ENCODE data around the gene CYTH3.

Gene CYTH3

GRCh38 chr7:6273380-6273837 lies 985 bp upstream of the CYTH3 start:
- Histone ChIP-seq H3K4me1 (ENCODE audit: control insufficient read depth in 2 of 2, insufficient read depth in 1 of 2, low read depth in 1 of 2, low read length in 2 of 2) (peaks cover 7 to 24% of the 10 kb centered on the region in 2 donors), H3K27me3 (ENCODE audit: control insufficient read depth in 3 of 3, insufficient read depth in 3 of 3, low read depth in 1 of 3, low read length in 3 of 3) (peaks cover 0 to 11% (median 11%) of the 10 kb centered on the region in 3 experiments), H3K14ac (ENCODE audit: low read length) (no peak overlapping the region), H2BK5ac (ENCODE audit: low read length) (no peak overlapping the region), H3K27ac (replicated peaks; ENCODE audit: low read length) (no peak overlapping the region), H4K8ac (ENCODE audit: low read depth, low read length) (no peak overlapping the region), H3K4ac (ENCODE audit: low read length) (no peak overlapping the region), H2BK12ac (ENCODE audit: low read length) (no peak overlapping the region), H3K36me3 (replicated peaks in 1 of 2; ENCODE audit: control insufficient read depth in 2 of 2, insufficient read depth in 2 of 2, low read length in 2 of 2) (no peaks in the 10 kb centered on the region), H3K18ac (ENCODE audit: low read length) (no peak overlapping the region), H2AFZ (ENCODE audit: low read length) (no peak overlapping the region), H3K4me2 (ENCODE audit: insufficient read depth, low read length, poor library complexity, severe bottlenecking) (no peak overlapping the region), H2BK120ac (ENCODE audit: low read depth, low read length) (no peak overlapping the region), H3K9ac (ENCODE audit: low read depth, low read length, poor library complexity) (no peak overlapping the region), H3K9me3 (replicated peaks in 1 of 2; ENCODE audit: control insufficient read depth in 2 of 2, insufficient read depth in 1 of 2, low read depth in 1 of 2, low read length in 2 of 2) (no peaks in the 10 kb centered on the region), H4K91ac (ENCODE audit: low read depth, low read length, poor library complexity) (no peak overlapping the region), H3K79me1 (ENCODE audit: low read depth, low read length) (peaks cover 4% of the 10 kb centered on the region), H2BK15ac (ENCODE audit: low read length) (no peak overlapping the region), H2AK5ac (ENCODE audit: low read depth, low read length) (no peak overlapping the region), H3K23ac (ENCODE audit: low read depth, low read length, poor library complexity) (no peak overlapping the region), H3K4me3 (ENCODE audit: low read length in 2 of 2) (no peak overlapping the region)
- WGBS, 2 donors (ENCODE audit: extremely low coverage in 2 of 2, insufficient read length in 2 of 2, insufficient replicate concordance in 1 of 2) = no CpG with 5 or more reads among the region's 6 CpGs
- no peak for DNase-seq (ENCODE audit: low spot score)

DNA sequence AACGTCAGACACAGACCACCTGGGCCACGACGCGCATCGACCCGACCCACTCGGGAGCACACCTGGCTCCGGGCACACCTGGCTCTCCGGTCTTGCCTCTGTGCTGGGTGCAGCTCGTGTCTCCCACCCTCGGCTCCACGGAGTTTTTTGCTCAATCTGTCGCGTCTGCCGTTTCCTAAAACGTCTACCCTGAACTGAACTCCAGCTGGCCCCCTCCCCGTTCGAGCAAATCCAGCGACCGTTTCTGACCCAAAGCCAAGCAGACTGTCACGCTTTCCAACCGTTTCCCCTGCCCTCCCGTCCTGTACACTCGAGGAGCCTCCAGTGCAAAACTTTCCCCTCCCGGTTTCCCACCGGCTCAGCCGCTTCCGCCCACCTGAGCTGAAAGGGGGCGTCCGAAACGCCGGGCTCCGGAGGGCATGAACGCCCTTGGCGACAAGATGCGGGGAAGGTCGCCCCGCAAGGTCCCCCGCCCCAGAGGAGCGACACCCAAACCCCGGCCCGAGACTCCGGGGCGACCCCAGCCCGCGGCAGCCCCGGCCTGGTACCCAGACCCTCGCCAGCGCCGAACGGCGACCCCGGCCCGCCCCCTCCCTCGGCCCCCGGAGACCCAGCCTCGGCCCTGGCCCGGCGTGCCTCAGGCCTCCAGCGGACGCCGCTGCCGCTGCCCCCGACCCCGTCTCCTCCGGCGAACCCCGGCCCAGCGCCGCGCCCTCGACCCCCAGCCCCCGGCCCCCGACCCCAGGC lies 557 bp downstream of the CYTH3 start:
- no peak overlapping the region for H2BK5ac ChIP-seq (ENCODE audit: low read length)
- no peak overlapping the region for H2BK120ac ChIP-seq (ENCODE audit: low read depth, low read length)
- H3K79me1 ChIP-seq (ENCODE audit: low read depth, low read length) = peaks cover 4% of the 10 kb centered on the region
- H2BK12ac ChIP-seq (ENCODE audit: low read length) = no peak overlapping the region
- H3K4me1 ChIP-seq (ENCODE audit: control insufficient read depth in 2 of 2, insufficient read depth in 1 of 2, low read depth in 1 of 2, low read length in 2 of 2) = peaks cover 7 to 17% of the 10 kb centered on the region in 2 donors
- no peaks in the 10 kb centered on the region for H3K9me3 ChIP-seq (replicated peaks in 1 of 2; ENCODE audit: control insufficient read depth in 2 of 2, insufficient read depth in 1 of 2, low read depth in 1 of 2, low read length in 2 of 2)
- no peak overlapping the region for H3K4ac ChIP-seq (ENCODE audit: low read length)
- no peak overlapping the region for H4K91ac ChIP-seq (ENCODE audit: low read depth, low read length, poor library complexity)
- DNase-seq (ENCODE audit: low spot score) = no peak
- WGBS, 2 donors (ENCODE audit: extremely low coverage in 2 of 2, insufficient read length in 2 of 2, insufficient replicate concordance in 1 of 2) = no CpG with 5 or more reads among the region's 74 CpGs
- H3K27me3 ChIP-seq (ENCODE audit: control insufficient read depth in 3 of 3, insufficient read depth in 3 of 3, low read depth in 1 of 3, low read length in 3 of 3) = peaks cover 0 to 11% (median 11%) of the 10 kb centered on the region in 3 experiments
- peak overlapping the region; percentile 92 for H3K4me2 ChIP-seq (ENCODE audit: insufficient read depth, low read length, poor library complexity, severe bottlenecking)
- H4K8ac ChIP-seq (ENCODE audit: low read depth, low read length) = no peak overlapping the region
- peak overlapping the region; percentile 88 for H2AFZ ChIP-seq (ENCODE audit: low read length)
- H3K14ac ChIP-seq (ENCODE audit: low read length) = no peak overlapping the region
- H3K27ac ChIP-seq (replicated peaks; ENCODE audit: low read length) = no peak overlapping the region
- H3K36me3 ChIP-seq (replicated peaks in 1 of 2; ENCODE audit: control insufficient read depth in 2 of 2, insufficient read depth in 2 of 2, low read length in 2 of 2) = peaks cover 0 to under 1% of the 10 kb centered on the region in 2 donors
- peak overlapping the region; percentile 4 for H3K18ac ChIP-seq (ENCODE audit: low read length)
- H3K4me3 ChIP-seq (ENCODE audit: low read length in 2 of 2) = peak overlapping the region; percentile 92 to 93
- H3K23ac ChIP-seq (ENCODE audit: low read depth, low read length, poor library complexity) = no peak overlapping the region
- H2BK15ac ChIP-seq (ENCODE audit: low read length) = peak overlapping the region; percentile 7
- H2AK5ac ChIP-seq (ENCODE audit: low read depth, low read length) = no peak overlapping the region
- peak overlapping the region; percentile 80 for H3K9ac ChIP-seq (ENCODE audit: low read depth, low read length, poor library complexity)

- Histone ChIP-seq H3K36me3 (replicated peaks in 1 of 2; ENCODE audit: control insufficient read depth in 2 of 2, insufficient read depth in 2 of 2, low read length in 2 of 2) (peaks cover 0 to 2% of the 10 kb centered on the region in 2 donors), H3K18ac (ENCODE audit: low read length) (no peak overlapping the region), H3K23ac (ENCODE audit: low read depth, low read length, poor library complexity) (no peak overlapping the region), H3K9me3 (replicated peaks in 1 of 2; ENCODE audit: control insufficient read depth in 2 of 2, insufficient read depth in 1 of 2, low read depth in 1 of 2, low read length in 2 of 2) (no peaks in the 10 kb centered on the region), H3K4me2 (ENCODE audit: insufficient read depth, low read length, poor library complexity, severe bottlenecking) (peak overlapping the region; percentile 92), H2AFZ (ENCODE audit: low read length) (peak overlapping the region; percentile 88), H2BK5ac (ENCODE audit: low read length) (no peak overlapping the region), H3K4me1 (ENCODE audit: control insufficient read depth in 2 of 2, insufficient read depth in 1 of 2, low read depth in 1 of 2, low read length in 2 of 2) (peaks cover 7 to 15% of the 10 kb centered on the region in 2 donors), H4K8ac (ENCODE audit: low read depth, low read length) (no peak overlapping the region), H3K4ac (ENCODE audit: low read length) (no peak overlapping the region), H3K27me3 (ENCODE audit: control insufficient read depth in 3 of 3, insufficient read depth in 3 of 3, low read depth in 1 of 3, low read length in 3 of 3) (peaks cover 0 to 11% (median 11%) of the 10 kb centered on the region in 3 experiments), H2BK120ac (ENCODE audit: low read depth, low read length) (no peak overlapping the region), H3K4me3 (ENCODE audit: low read length in 2 of 2) (peak overlapping the region; percentile 92 to 93), H3K79me1 (ENCODE audit: low read depth, low read length) (peaks cover 4% of the 10 kb centered on the region), H3K9ac (ENCODE audit: low read depth, low read length, poor library complexity) (peak overlapping the region; percentile 67), H3K27ac (replicated peaks; ENCODE audit: low read length) (no peak overlapping the region), H2BK12ac (ENCODE audit: low read length) (no peak overlapping the region), H4K91ac (ENCODE audit: low read depth, low read length, poor library complexity) (no peak overlapping the region), H2BK15ac (ENCODE audit: low read length) (no peak overlapping the region), H3K14ac (ENCODE audit: low read length) (no peak overlapping the region), H2AK5ac (ENCODE audit: low read depth, low read length) (no peak overlapping the region)
- WGBS, 2 donors (ENCODE audit: extremely low coverage in 2 of 2, insufficient read length in 2 of 2, insufficient replicate concordance in 1 of 2) = no CpG with 5 or more reads among the region's 16 CpGs
- no peak for DNase-seq (ENCODE audit: low spot score)
Observed at GRCh38 chr7:6271060-6271658, 1.3 kb downstream of the CYTH3 start.

- H4K91ac ChIP-seq (ENCODE audit: low read depth, low read length, poor library complexity) = no peak overlapping the region
- no peak overlapping the region for H3K18ac ChIP-seq (ENCODE audit: low read length)
- WGBS, 2 donors (ENCODE audit: extremely low coverage in 2 of 2, insufficient read length in 2 of 2, insufficient replicate concordance in 1 of 2) = no CpG with 5 or more reads among the region's 4 CpGs
- no peak overlapping the region for H3K4ac ChIP-seq (ENCODE audit: low read length)
- H3K36me3 ChIP-seq (replicated peaks in 1 of 2; ENCODE audit: control insufficient read depth in 2 of 2, insufficient read depth in 2 of 2, low read length in 2 of 2) = peaks cover 0 to 2% of the 10 kb centered on the region in 2 donors
- H3K14ac ChIP-seq (ENCODE audit: low read length) = no peak overlapping the region
- peaks cover 7 to 15% of the 10 kb centered on the region in 2 donors for H3K4me1 ChIP-seq (ENCODE audit: control insufficient read depth in 2 of 2, insufficient read depth in 1 of 2, low read depth in 1 of 2, low read length in 2 of 2)
- DNase-seq (ENCODE audit: low spot score) = no peak
- no peak overlapping the region for H2BK15ac ChIP-seq (ENCODE audit: low read length)
- no peak overlapping the region for H2AK5ac ChIP-seq (ENCODE audit: low read depth, low read length)
- H3K4me2 ChIP-seq (ENCODE audit: insufficient read depth, low read length, poor library complexity, severe bottlenecking) = no peak overlapping the region
- no peak overlapping the region for H3K27ac ChIP-seq (replicated peaks; ENCODE audit: low read length)
- no peak overlapping the region for H2AFZ ChIP-seq (ENCODE audit: low read length)
- peaks cover 4% of the 10 kb centered on the region for H3K79me1 ChIP-seq (ENCODE audit: low read depth, low read length)
- no peak overlapping the region for H2BK120ac ChIP-seq (ENCODE audit: low read depth, low read length)
- no peak overlapping the region for H3K23ac ChIP-seq (ENCODE audit: low read depth, low read length, poor library complexity)
- no peak overlapping the region for H2BK5ac ChIP-seq (ENCODE audit: low read length)
- H3K9me3 ChIP-seq (replicated peaks in 1 of 2; ENCODE audit: control insufficient read depth in 2 of 2, insufficient read depth in 1 of 2, low read depth in 1 of 2, low read length in 2 of 2) = no peaks in the 10 kb centered on the region
- no peak overlapping the region for H2BK12ac ChIP-seq (ENCODE audit: low read length)
- no peak overlapping the region for H4K8ac ChIP-seq (ENCODE audit: low read depth, low read length)
- peaks cover 0 to 11% (median 11%) of the 10 kb centered on the region in 3 experiments for H3K27me3 ChIP-seq (ENCODE audit: control insufficient read depth in 3 of 3, insufficient read depth in 3 of 3, low read depth in 1 of 3, low read length in 3 of 3)
- no peak overlapping the region for H3K9ac ChIP-seq (ENCODE audit: low read depth, low read length, poor library complexity)
- no peak overlapping the region for H3K4me3 ChIP-seq (ENCODE audit: low read length in 2 of 2)
Observed at GRCh38 chr7:6269527-6269926, 2.9 kb downstream of the CYTH3 start.
